ENCODE measurements around the gene ORC2.

Gene ORC2

GRCh38 chr2:200944467-200945394 lies 18.7 kb downstream of the ORC2 start:
- Histone ChIP-seq H3K4me3 (ENCODE audit: low read length in 2 of 2) (no peak overlapping the region), H3K4me1 (ENCODE audit: control insufficient read depth in 2 of 2, insufficient read depth in 2 of 2, low read length in 2 of 2) (peaks cover 0 to 5% of the 10 kb centered on the region in 2 donors), H3K27ac (ENCODE audit: low read depth in 2 of 2, low read length in 2 of 2) (peak overlapping the region; percentile 56 to 66), H3K36me3 (ENCODE audit: control insufficient read depth in 2 of 2, insufficient read depth in 2 of 2, low read length in 2 of 2) (peaks cover 15 to 31% of the 10 kb centered on the region in 2 donors), H3K9ac (ENCODE audit: low read depth in 1 of 2, low read length in 2 of 2) (no peak overlapping the region), H3K9me3 (ENCODE audit: control insufficient read depth in 2 of 2, low read length in 2 of 2) (no peaks in the 10 kb centered on the region), H3K27me3 (ENCODE audit: control insufficient read depth in 2 of 2, insufficient read depth in 2 of 2, low read length in 2 of 2) (no peaks in the 10 kb centered on the region)

DNA sequence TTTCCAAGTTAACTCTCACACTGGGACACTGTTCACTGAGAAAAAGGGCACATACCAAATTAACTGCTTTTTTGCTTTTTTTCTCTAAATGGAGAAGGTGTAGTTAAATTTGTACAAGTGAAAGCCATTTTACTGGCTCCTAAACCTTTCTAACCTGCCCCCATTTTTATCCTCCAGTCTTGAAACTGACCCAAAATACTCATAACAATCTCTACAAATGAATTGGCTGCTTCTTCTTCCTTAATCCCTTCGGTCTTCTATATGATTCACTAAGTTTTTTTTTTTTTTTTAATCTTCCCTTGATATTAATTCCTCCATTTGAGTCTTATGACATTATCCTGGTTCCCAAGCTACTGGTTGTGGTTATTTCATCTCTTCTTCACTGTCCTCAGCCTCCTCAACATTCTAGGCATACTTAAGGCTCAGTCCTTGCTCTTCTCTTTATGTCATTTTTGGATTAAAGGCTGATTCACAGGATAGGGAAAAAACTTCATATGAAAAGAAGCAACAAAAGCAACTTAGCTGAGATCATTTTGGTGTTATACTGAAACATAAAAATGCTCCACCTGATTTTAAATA lies 19.8 kb downstream of the ORC2 start:
- no peaks in the 10 kb centered on the region for H3K27me3 ChIP-seq (ENCODE audit: control insufficient read depth in 2 of 2, insufficient read depth in 2 of 2, low read length in 2 of 2)

GRCh38 chr2:200939832-200940231 lies 23.6 kb downstream of the ORC2 start:
- Histone ChIP-seq H3K27ac (ENCODE audit: low read depth in 2 of 2, low read length in 2 of 2) (no peak overlapping the region), H3K4me3 (ENCODE audit: low read length in 2 of 2) (no peak overlapping the region), H3K36me3 (ENCODE audit: control insufficient read depth in 2 of 2, insufficient read depth in 2 of 2, low read length in 2 of 2) (peaks cover 41 to 48% of the 10 kb centered on the region in 2 donors), H3K9me3 (ENCODE audit: control insufficient read depth in 2 of 2, low read length in 2 of 2) (no peaks in the 10 kb centered on the region), H3K4me1 (ENCODE audit: control insufficient read depth in 2 of 2, insufficient read depth in 2 of 2, low read length in 2 of 2) (peaks cover 0 to 5% of the 10 kb centered on the region in 2 donors), H3K27me3 (ENCODE audit: control insufficient read depth in 2 of 2, insufficient read depth in 2 of 2, low read length in 2 of 2) (no peaks in the 10 kb centered on the region), H3K9ac (ENCODE audit: low read depth in 1 of 2, low read length in 2 of 2) (no peak overlapping the region)

More for the DNA sequence above, 19.8 kb downstream of the ORC2 start:
- H3K9ac ChIP-seq (ENCODE audit: low read depth in 1 of 2, low read length in 2 of 2), result no peak overlapping the region
- H3K4me3 ChIP-seq (ENCODE audit: low read length in 2 of 2), result no peak overlapping the region
- H3K27ac ChIP-seq (ENCODE audit: low read depth in 2 of 2, low read length in 2 of 2), result no peak overlapping the region
- H3K36me3 ChIP-seq (ENCODE audit: control insufficient read depth in 2 of 2, insufficient read depth in 2 of 2, low read length in 2 of 2), result peaks cover 16 to 31% of the 10 kb centered on the region in 2 donors
- no peaks in the 10 kb centered on the region for H3K9me3 ChIP-seq (ENCODE audit: control insufficient read depth in 2 of 2, low read length in 2 of 2)
- peaks cover 0 to 5% of the 10 kb centered on the region in 2 donors for H3K4me1 ChIP-seq (ENCODE audit: control insufficient read depth in 2 of 2, insufficient read depth in 2 of 2, low read length in 2 of 2)

DNA sequence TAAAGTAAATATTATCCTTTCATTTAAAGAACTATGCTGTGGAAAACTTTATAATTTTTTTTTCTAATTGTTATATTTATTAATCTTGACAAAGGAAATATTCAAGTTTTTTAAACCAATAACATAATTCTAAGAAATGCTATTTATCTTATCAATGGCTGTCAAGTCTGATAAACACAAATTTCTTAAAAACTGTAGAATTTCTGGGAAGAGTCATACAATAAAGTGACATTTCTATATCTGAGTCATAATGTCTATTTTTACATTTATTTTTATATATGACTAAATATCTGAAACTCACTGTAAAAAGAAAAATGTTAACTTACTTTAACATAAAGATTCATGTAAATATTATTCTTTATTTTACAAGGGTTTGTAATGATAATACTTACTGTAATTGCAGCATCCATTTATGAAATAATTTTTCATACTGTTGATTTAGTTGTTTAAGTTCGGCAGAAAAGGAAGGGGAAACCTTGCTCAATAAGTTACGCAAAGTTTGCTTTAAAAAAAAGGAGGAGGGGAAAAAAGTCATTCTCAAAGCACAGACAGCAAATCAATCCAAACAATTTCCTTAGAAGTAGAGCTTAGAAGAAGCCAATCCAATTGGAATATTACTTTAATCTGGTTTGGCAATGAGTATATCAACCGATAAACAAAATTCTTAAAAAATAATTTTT lies 32.4 kb downstream of the ORC2 start:
- Histone ChIP-seq H3K9me3 (ENCODE audit: control insufficient read depth in 2 of 2, low read length in 2 of 2) (no peaks in the 10 kb centered on the region), H3K9ac (ENCODE audit: low read depth in 1 of 2, low read length in 2 of 2) (no peak overlapping the region), H3K4me1 (ENCODE audit: control insufficient read depth in 2 of 2, insufficient read depth in 2 of 2, low read length in 2 of 2) (no peaks in the 10 kb centered on the region), H3K36me3 (ENCODE audit: control insufficient read depth in 2 of 2, insufficient read depth in 2 of 2, low read length in 2 of 2) (peaks cover 41 to 55% of the 10 kb centered on the region in 2 donors), H3K27me3 (ENCODE audit: control insufficient read depth in 2 of 2, insufficient read depth in 2 of 2, low read length in 2 of 2) (no peaks in the 10 kb centered on the region), H3K27ac (ENCODE audit: low read depth in 2 of 2, low read length in 2 of 2) (no peak overlapping the region), H3K4me3 (ENCODE audit: low read length in 2 of 2) (no peak overlapping the region)

GRCh38 chr2:200929334-200930249 lies 33.9 kb downstream of the ORC2 start:
- H3K27me3 ChIP-seq (ENCODE audit: control insufficient read depth in 2 of 2, insufficient read depth in 2 of 2, low read length in 2 of 2), result no peaks in the 10 kb centered on the region
- H3K4me1 ChIP-seq (ENCODE audit: control insufficient read depth in 2 of 2, insufficient read depth in 2 of 2, low read length in 2 of 2), result no peaks in the 10 kb centered on the region
- H3K36me3 ChIP-seq (ENCODE audit: control insufficient read depth in 2 of 2, insufficient read depth in 2 of 2, low read length in 2 of 2), result peaks cover 37 to 44% of the 10 kb centered on the region in 2 donors
- no peak overlapping the region for H3K9ac ChIP-seq (ENCODE audit: low read depth in 1 of 2, low read length in 2 of 2)
- no peak overlapping the region for H3K4me3 ChIP-seq (ENCODE audit: low read length in 2 of 2)
- H3K9me3 ChIP-seq (ENCODE audit: control insufficient read depth in 2 of 2, low read length in 2 of 2), result no peaks in the 10 kb centered on the region
- H3K27ac ChIP-seq (ENCODE audit: low read depth in 2 of 2, low read length in 2 of 2), result no peak overlapping the region

- Histone ChIP-seq H3K27ac (ENCODE audit: low read depth in 2 of 2, low read length in 2 of 2) (no peak overlapping the region), H3K9me3 (ENCODE audit: control insufficient read depth in 2 of 2, low read length in 2 of 2) (no peaks in the 10 kb centered on the region), H3K4me3 (ENCODE audit: low read length in 2 of 2) (no peak overlapping the region), H3K36me3 (ENCODE audit: control insufficient read depth in 2 of 2, insufficient read depth in 2 of 2, low read length in 2 of 2) (peaks cover 35 to 46% of the 10 kb centered on the region in 2 donors), H3K9ac (ENCODE audit: low read depth in 1 of 2, low read length in 2 of 2) (no peak overlapping the region), H3K4me1 (ENCODE audit: control insufficient read depth in 2 of 2, insufficient read depth in 2 of 2, low read length in 2 of 2) (no peaks in the 10 kb centered on the region), H3K27me3 (ENCODE audit: control insufficient read depth in 2 of 2, insufficient read depth in 2 of 2, low read length in 2 of 2) (no peaks in the 10 kb centered on the region)
These were observed 41.0 kb downstream of the ORC2 start for GRCh38 chr2:200922439-200922838.

DNA sequence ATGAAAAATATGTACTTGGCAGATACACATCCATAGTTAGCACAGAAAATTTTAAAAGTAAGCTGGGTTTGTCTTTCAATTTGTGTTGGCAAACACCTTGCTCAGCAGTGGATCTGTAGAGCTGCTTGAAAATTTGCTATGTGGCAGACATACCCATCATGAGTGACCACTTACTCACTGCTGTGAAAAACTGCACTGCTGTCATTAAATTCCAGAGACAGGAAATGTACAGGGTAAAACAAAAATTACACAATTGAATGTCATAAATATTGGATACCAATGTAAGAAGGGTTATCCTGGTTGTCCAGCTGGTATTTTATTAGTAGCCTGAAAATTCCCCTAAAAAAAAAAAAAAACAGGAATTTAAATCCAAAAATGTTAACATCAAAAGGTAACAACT lies 49.8 kb downstream of the ORC2 start:
- no peak overlapping the region for H3K27ac ChIP-seq (ENCODE audit: low read depth in 2 of 2, low read length in 2 of 2)
- H3K9me3 ChIP-seq (ENCODE audit: control insufficient read depth in 2 of 2, low read length in 2 of 2), result no peaks in the 10 kb centered on the region
- H3K36me3 ChIP-seq (ENCODE audit: control insufficient read depth in 2 of 2, insufficient read depth in 2 of 2, low read length in 2 of 2), result peaks cover 33 to 51% of the 10 kb centered on the region in 2 donors
- H3K27me3 ChIP-seq (ENCODE audit: control insufficient read depth in 2 of 2, insufficient read depth in 2 of 2, low read length in 2 of 2), result no peaks in the 10 kb centered on the region
- H3K9ac ChIP-seq (ENCODE audit: low read depth in 1 of 2, low read length in 2 of 2), result no peak overlapping the region
- no peak overlapping the region for H3K4me3 ChIP-seq (ENCODE audit: low read length in 2 of 2)
- no peaks in the 10 kb centered on the region for H3K4me1 ChIP-seq (ENCODE audit: control insufficient read depth in 2 of 2, insufficient read depth in 2 of 2, low read length in 2 of 2)

GRCh38 chr2:200909958-200910357 lies 53.5 kb downstream of the ORC2 start:
- no peak overlapping the region for H3K4me3 ChIP-seq (ENCODE audit: low read length in 2 of 2)
- H3K9me3 ChIP-seq (ENCODE audit: control insufficient read depth in 2 of 2, low read length in 2 of 2), result no peaks in the 10 kb centered on the region
- H3K27ac ChIP-seq (ENCODE audit: low read depth in 2 of 2, low read length in 2 of 2), result no peak overlapping the region
- peaks cover 23 to 49% of the 10 kb centered on the region in 2 donors for H3K36me3 ChIP-seq (ENCODE audit: control insufficient read depth in 2 of 2, insufficient read depth in 2 of 2, low read length in 2 of 2)
- H3K4me1 ChIP-seq (ENCODE audit: control insufficient read depth in 2 of 2, insufficient read depth in 2 of 2, low read length in 2 of 2), result no peaks in the 10 kb centered on the region
- H3K9ac ChIP-seq (ENCODE audit: low read depth in 1 of 2, low read length in 2 of 2), result no peak overlapping the region
- no peaks in the 10 kb centered on the region for H3K27me3 ChIP-seq (ENCODE audit: control insufficient read depth in 2 of 2, insufficient read depth in 2 of 2, low read length in 2 of 2)

- no peak overlapping the region for H3K4me3 ChIP-seq (ENCODE audit: low read length in 2 of 2)
- no peaks in the 10 kb centered on the region for H3K9me3 ChIP-seq (ENCODE audit: control insufficient read depth in 2 of 2, low read length in 2 of 2)
- no peaks in the 10 kb centered on the region for H3K4me1 ChIP-seq (ENCODE audit: control insufficient read depth in 2 of 2, insufficient read depth in 2 of 2, low read length in 2 of 2)
- no peak overlapping the region for H3K27ac ChIP-seq (ENCODE audit: low read depth in 2 of 2, low read length in 2 of 2)
- peaks cover 11 to 32% of the 10 kb centered on the region in 2 donors for H3K36me3 ChIP-seq (ENCODE audit: control insufficient read depth in 2 of 2, insufficient read depth in 2 of 2, low read length in 2 of 2)
- H3K27me3 ChIP-seq (ENCODE audit: control insufficient read depth in 2 of 2, insufficient read depth in 2 of 2, low read length in 2 of 2), result no peaks in the 10 kb centered on the region
- H3K9ac ChIP-seq (ENCODE audit: low read depth in 1 of 2, low read length in 2 of 2), result no peak overlapping the region
These were observed 57.7 kb downstream of the ORC2 start for GRCh38 chr2:200905618-200906296.

Data from mucosa of rectum (tissue), 2 donors.